GM12891 (cell line): ENCODE results near the gene SOBP.

Source experiments
- POLR2A ChIP-seq: IDR thresholded peaks from 2 replicates; pipeline ENCODE4 v1.6.1; 2011; ENCODE audit warnings: low read depth, low read length, control low read depth
- POLR2AphosphoS5 ChIP-seq: IDR thresholded peaks from 2 replicates; pipeline ENCODE4 v1.6.1; 2011; ENCODE audit warnings: low read depth, low read length, control low read depth
- POU2F2 ChIP-seq: IDR thresholded peaks from 2 replicates; pipeline ENCODE4 v1.6.1; 2011; ENCODE audit warnings: low read depth, mild to moderate bottlenecking, control low read depth, low read length, moderate library complexity
- SPI1 ChIP-seq: IDR thresholded peaks from 2 replicates; pipeline ENCODE4 v1.6.1; 2011; ENCODE audit warnings: low read depth, low read length, control low read depth
- TAF1 ChIP-seq: IDR thresholded peaks from 2 replicates; pipeline ENCODE4 v1.6.1; 2011; ENCODE audit warnings: low read depth, low read length, control low read depth

- TF ChIP-seq POLR2AphosphoS5 (no peak), POLR2A (no peak), SPI1 (no peak), TAF1 (no peak), POU2F2 (no peak)
Measured at GRCh38 chr6:107639511-107639910, 149.6 kb downstream of the SOBP start.
